WI38 (cell line): ENCODE measurements around the gene MDGA2.
"Not testable (repeated sequence)": the region's sequence is repeated elsewhere in the genome, so short reads cannot be mapped to it uniquely, and the experiment has no call there.

Source experiments
- H3K4me3 ChIP-seq: 2 replicates; pipeline ENCODE4 v1.5.1; 2011; ENCODE audit warnings: low read depth, mild to moderate bottlenecking, control low read depth, low read length
- TF ChIP-seq, protein P1 (sequence below): IDR thresholded peaks from 2 replicates; pipeline ENCODE4 v1.5.1; 2012; ENCODE audit warnings: low read depth, mild to moderate bottlenecking, control low read depth, low read length

Gene MDGA2

DNA sequence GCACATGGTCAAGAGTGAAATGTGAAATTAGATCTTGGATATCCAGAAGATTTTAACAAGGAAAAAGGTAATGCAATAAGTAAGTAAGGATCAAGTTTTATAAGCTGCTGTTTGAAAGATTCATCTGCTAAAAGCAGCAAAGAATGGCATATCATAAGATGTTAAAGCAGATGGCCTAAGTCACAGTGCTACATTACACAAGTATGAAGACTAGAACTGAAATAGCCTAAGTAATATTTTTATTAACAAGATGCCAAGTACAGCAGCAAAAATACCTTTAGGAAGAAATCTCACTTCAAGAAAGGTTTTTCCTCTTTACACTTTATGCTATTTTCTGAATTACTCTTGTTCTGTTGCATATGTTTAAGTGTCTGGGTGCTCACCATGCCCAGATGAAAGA is 414.1 kb downstream of the MDGA2 start:
- H3K4me3 ChIP-seq, result no peak overlapping the region
- TF ChIP-seq, protein P1, sequence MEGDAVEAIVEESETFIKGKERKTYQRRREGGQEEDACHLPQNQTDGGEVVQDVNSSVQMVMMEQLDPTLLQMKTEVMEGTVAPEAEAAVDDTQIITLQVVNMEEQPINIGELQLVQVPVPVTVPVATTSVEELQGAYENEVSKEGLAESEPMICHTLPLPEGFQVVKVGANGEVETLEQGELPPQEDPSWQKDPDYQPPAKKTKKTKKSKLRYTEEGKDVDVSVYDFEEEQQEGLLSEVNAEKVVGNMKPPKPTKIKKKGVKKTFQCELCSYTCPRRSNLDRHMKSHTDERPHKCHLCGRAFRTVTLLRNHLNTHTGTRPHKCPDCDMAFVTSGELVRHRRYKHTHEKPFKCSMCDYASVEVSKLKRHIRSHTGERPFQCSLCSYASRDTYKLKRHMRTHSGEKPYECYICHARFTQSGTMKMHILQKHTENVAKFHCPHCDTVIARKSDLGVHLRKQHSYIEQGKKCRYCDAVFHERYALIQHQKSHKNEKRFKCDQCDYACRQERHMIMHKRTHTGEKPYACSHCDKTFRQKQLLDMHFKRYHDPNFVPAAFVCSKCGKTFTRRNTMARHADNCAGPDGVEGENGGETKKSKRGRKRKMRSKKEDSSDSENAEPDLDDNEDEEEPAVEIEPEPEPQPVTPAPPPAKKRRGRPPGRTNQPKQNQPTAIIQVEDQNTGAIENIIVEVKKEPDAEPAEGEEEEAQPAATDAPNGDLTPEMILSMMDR, result no peak

DNA sequence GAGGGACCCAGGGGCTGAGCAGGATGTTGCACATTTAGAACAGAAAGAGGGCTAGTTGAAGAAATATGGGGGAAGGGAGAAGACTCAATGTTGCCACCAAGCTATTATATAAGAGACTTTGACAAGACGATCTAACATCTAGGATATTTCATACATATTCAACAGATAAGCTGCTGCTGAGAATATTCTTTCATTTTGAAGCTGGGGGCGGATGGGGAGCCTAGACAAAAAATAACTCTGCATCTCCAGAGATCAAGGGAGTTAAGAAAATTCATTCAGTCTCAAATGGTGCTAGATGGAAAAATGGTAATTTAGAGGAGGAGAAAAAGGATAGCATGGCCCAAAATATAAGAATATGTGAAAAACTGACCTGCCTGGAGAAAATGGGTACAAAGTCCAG is 415.6 kb downstream of the MDGA2 start:
- H3K4me3 ChIP-seq, result no peak overlapping the region
- TF ChIP-seq, protein P1, result no peak

DNA sequence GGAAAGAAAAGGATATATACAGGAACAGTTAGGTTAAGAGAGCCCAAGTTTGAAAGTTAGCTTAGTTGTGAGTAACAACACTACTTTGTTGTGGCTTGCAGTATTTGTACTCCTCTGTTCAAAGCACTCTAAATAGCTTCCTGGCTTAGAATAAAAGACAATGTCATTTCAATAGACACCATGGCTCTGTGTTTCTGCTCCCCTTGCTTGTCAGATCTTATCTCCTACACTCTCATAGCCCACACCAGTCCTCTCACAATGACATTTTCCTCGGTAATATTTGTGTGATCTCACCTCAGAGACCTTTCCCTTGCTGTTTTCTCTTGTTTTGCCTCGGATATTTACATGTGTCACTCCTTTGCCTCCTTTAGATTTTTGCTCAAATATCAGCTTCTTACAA is 418.4 kb downstream of the MDGA2 start:
- TF ChIP-seq, protein P1, result no peak
- H3K4me3 ChIP-seq, result no peak overlapping the region

DNA sequence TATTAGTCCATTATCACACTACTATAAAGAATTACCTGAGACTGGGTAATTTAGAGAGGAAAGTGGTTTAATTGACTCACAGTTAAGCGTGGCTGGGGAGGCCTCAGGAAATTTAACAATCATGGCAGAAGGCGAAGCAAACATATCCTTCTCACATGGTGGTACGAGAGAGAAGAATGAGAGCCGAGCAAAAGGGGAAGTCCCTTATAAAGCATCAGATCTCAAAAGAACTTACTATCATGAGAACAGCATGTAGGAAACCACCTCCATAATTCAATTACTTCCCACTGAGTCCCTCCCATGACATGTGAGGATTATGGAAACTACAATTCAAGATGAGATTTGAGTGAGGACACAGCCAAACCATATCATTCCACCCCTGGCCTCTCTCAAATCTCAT is 422.6 kb downstream of the MDGA2 start:
- no peak overlapping the region for H3K4me3 ChIP-seq
- TF ChIP-seq, protein P1, result no peak

DNA sequence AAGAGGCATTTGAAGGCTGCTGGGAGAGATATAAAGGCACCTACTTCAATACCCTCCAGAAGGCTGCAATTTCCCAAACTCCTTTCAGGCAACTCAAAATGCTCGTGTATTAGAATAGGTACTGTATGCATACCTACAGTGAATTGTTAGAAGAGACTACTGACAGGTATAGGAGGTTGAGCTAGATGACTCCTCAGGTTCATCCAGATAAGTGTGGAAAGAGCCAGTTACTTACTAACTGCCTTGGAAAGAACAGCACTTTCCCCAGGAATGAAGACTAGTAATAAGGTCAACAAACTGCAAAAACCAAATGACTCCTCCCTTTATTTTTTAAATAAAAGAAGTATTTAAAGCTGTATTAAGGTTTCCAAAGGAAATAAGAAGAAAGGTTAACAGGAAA is 429.0 kb downstream of the MDGA2 start:
- TF ChIP-seq, protein P1, result no peak
- H3K4me3 ChIP-seq, result no peak overlapping the region

DNA sequence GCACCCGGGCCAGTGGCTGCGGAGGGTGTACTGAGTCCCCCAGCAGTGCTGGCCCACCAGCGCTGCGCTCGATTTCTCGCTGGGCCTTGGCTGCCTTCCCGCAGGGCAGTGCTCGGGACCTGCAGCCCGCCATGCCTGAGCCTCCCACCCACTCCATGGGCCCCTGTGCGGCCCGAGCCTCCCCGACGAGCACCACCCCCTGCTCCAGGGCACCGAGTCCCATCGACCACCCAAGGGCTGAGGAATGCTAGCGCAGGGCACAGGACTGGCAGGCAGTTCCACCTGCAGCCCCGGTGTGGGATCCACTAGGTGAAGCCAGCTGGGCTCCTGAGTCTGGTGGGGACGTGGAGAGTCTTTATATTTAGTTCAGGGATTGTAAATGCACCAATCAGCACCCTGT is 432.8 kb downstream of the MDGA2 start:
- not testable (repeated sequence) for H3K4me3 ChIP-seq

DNA sequence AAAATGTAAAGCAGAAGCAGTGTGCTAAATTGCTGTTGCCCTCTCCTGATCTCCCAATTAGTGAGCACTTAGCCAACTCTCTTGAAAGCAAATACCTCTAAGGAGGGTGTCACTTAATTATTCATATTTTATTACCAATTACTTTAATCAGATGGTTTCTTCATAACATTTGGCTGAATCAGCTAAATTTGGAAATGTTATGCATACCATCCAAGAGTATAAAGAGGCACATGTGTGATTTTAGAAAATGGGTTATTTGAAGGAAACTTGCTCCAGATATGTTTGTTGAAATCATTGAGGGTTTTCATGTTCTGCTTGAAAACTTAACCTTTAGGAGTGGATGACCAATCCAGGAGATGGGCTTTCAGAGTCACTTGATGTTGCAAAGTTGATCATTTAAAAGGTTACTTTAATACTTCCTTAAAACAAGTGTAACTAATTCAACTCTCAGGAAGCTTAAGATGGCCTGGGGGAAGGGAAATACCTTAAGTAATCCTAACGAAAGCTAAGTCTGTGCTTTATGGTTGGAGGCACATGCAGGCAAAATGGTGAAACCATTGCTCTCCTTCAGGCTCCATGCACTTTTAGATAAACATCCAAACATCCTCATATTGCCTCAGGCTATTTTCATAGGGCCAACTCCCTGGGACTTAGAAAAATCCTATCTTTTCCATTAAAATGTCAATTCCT is 434.5 kb downstream of the MDGA2 start:
- no peak overlapping the region for H3K4me3 ChIP-seq
- TF ChIP-seq, protein P1, result no peak

DNA sequence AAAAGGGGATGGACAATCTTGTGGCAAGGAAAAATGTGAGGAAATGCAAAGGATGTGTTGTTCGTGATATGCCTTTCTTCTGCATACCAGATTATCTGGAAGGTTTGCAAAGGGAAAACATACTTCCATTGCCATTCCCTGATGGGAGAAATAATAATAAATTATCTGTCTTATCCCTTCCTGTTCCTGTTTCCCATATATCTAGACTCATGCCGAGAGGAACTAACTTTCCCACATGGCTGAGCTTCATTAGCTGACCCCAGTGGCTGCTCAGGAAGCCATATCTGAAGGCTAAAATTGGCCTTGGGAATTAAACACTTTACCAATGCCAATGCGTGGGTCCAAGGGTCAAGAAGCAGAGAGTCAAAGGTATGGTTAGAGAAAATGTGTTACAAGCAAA is 439.8 kb downstream of the MDGA2 start:
- TF ChIP-seq, protein P1, result no peak

More for the DNA sequence above, 439.8 kb downstream of the MDGA2 start:
- H3K4me3 ChIP-seq, result no peak overlapping the region
